Activated effector memory CD4-positive, alpha-beta T cell treated with Interleukin-2 at 50 U/mL for 16 hours (primary cell): Measurements from ENCODE around the gene SPATA31C1.

ENCODE experiments used
- DNase-seq: peaks from one replicate; pipeline ENCODE4 v3.0.0-alpha.2; 2020

The SPATA31C1 gene

GRCh38 chr9:87944096-87944495, 26.3 kb downstream of the SPATA31C1 start:
- no peak for DNase-seq

- no peak for DNase-seq
Measured at GRCh38 chr9:87944682-87945081, 26.9 kb downstream of the SPATA31C1 start.

DNA sequence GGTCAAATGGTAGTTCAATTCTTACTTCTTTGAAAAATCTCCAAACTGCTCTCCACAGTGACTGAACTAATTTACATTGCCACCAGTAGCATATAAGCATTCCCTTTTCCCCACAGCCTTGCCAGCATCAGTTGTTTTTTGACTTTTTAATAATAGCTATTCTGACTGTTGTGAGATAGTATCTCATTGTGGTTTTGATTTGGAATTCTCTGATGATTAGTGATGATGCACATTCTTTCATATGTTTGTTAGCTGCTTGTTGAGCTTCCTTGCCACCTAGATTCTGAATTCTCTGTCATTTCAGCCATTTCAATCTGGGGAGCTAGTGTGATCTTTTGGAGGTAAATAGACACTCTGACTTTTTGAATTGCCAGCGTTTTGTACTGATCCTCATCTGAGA, 32.5 kb downstream of the SPATA31C1 start:
- no peak for DNase-seq

DNA sequence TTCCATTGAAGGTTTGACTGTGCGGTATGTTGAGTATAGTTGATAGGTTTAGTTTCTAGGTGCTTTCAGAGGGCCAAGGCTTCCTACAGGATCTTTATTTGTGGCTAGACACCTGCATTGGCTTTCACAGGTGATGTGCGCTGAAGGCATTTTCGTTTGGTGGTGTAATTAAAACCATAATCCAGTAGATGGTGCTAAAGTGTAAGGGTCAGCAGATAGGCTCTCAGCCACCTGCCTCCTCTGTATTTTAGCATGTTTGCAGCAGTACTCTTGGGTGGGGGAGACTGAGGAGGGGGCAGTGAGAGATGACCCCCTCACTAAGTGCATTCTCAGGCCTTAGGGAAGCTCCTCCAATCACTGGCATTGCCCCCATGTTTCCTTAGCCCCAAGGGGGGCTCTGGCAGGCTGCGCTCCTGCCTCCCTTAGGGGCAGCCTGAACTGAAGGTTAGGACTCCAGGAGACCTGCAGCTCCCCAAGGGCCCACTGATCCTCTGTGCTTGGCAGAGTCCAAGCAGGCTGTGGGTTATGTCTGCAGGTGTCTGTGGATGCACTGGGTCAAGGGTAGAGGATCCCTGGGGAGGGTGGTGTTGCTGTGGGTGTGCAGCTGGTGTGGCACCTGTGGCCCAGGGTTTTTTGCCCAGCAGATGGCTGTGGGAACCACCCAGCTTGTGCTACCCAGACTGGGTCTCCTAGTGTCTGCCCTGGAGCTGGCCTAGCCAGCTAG, 33.2 kb downstream of the SPATA31C1 start:
- no peak for DNase-seq

- no peak for DNase-seq
Measured at GRCh38 chr9:87954230-87954629, 36.5 kb downstream of the SPATA31C1 start.

- no peak for DNase-seq
Measured at GRCh38 chr9:87957839-87958238, 40.1 kb downstream of the SPATA31C1 start.

DNA sequence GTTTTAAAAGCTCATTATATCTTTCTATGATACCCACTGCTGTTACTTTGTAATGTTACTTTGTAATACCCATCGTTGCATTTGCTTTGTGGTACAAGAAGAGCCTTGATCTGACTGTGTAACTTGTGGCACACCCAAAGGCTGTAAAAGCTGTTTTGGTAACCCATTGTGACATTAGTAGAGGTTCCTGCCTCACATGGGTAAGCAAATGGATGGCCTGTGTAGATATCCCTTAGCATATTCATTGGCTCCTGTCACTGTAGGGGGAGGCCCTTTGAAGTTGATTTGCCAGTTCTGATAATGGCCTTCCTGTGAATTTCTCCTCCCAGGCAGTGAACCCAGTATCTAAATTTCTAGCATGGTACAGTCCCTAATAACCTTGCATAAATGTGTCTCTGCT, 40.8 kb downstream of the SPATA31C1 start:
- no peak for DNase-seq

GRCh38 chr9:87959916-87960581, 42.3 kb downstream of the SPATA31C1 start:
- DNase-seq: no peak

GRCh38 chr9:87963770-87964169, 46.0 kb downstream of the SPATA31C1 start:
- DNase-seq: no peak

GRCh38 chr9:87964826-87965225, 47.1 kb downstream of the SPATA31C1 start:
- no peak for DNase-seq

GRCh38 chr9:87968155-87968554, 50.4 kb downstream of the SPATA31C1 start:
- no peak for DNase-seq

DNA sequence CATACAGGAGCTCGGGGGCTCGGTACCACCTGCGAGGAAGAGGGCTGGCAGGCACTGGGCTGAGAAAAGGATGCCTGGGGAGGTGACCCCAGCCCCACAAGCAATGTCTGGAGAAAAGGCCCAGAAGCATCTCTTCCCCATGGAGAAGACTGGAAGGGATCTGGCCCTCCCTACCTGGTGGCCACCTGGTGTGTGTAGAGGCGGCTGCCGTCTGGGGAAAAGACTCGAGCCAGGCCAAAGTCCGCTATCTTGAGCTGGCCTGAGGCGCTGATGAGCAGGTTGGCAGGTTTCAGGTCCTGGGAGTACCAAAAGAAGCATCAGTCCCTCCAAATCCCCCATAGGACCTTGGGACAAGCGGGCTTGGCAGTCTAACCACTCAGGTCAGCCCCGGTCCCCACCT, 52.8 kb downstream of the SPATA31C1 start:
- DNase-seq: no peak

DNA sequence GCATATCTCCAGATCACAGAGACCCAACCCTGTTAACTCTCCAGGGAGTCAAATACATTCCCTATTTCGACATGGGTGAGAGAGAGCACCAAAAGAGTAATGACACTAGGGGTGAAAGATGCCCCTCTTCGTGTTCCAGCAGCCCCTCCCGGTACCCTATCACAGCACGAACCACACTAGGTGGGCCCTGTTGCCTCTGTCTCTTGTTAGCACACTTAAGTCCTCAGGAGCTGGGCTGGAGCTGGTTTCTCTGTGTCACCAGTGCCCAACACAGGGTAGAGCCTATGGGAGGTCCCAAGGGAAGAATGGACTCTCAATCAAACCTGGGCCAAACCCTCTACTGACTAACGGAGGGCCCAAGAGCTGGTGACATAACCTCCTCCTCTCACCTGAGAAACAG, 55.4 kb downstream of the SPATA31C1 start:
- DNase-seq: no peak
